Endodermal cell (in vitro differentiated cells): ENCODE data around the gene MYO5A. TPM values are rescaled to one million over a fixed set of nuclear protein-coding genes. Genes with fewer than 3 reads are reported as not detected.

Source experiments
- DNase-seq: peaks from one replicate; pipeline ENCODE4 v3.0.0-alpha.2; 2017
- H3K27ac ChIP-seq: 2 replicates; pipeline ENCODE4 v1.5.1; 2013; ENCODE audit warnings: mild to moderate bottlenecking, low read depth, low read length, moderate library complexity
- H3K27me3 ChIP-seq: 2 replicates; pipeline ENCODE4 v1.6.1; 2013; ENCODE audit warnings: mild to moderate bottlenecking, low read length, moderate library complexity; ENCODE audit not compliant: insufficient read depth, control insufficient read depth, poor library complexity, severe bottlenecking
- H3K36me3 ChIP-seq: 2 replicates; pipeline ENCODE4 v1.7.0; 2013; ENCODE audit warnings: mild to moderate bottlenecking, low read length, moderate library complexity; ENCODE audit not compliant: control insufficient read depth, insufficient read depth
- H3K4me1 ChIP-seq: one replicate; pipeline ENCODE4 v1.7.0; 2013; ENCODE audit warnings: low read length; ENCODE audit not compliant: control insufficient read depth, insufficient read depth
- H3K4me3 ChIP-seq: 2 replicates; pipeline ENCODE4 v1.5.1; 2013; ENCODE audit warnings: mild to moderate bottlenecking, low read length, moderate library complexity
- H3K9ac ChIP-seq: 2 replicates; pipeline ENCODE4 v1.6.1; 2013; ENCODE audit warnings: mild to moderate bottlenecking, low read length, moderate library complexity; ENCODE audit not compliant: poor library complexity, severe bottlenecking; ENCODE audit errors: extremely low read depth
- H3K9me3 ChIP-seq: 2 replicates; pipeline ENCODE4 v1.6.1; 2013; ENCODE audit warnings: mild to moderate bottlenecking, low read length, moderate library complexity; ENCODE audit not compliant: control insufficient read depth
- H3K27ac Mint-ChIP-seq: 2 replicates; pipeline ENCODE4 v1.8.0; 2020; ENCODE audit warnings: mixed read lengths
- H3K27me3 Mint-ChIP-seq: 2 replicates; pipeline ENCODE4 v1.8.0; 2021; ENCODE audit warnings: mild to moderate bottlenecking, mixed read lengths; ENCODE audit not compliant: insufficient read depth
- H3K36me3 Mint-ChIP-seq: 2 replicates; pipeline ENCODE4 v1.8.0; 2020; ENCODE audit warnings: low read depth, mixed read lengths
- H3K4me1 Mint-ChIP-seq: 2 replicates; pipeline ENCODE4 v1.8.0; 2020; ENCODE audit warnings: mixed read lengths
- H3K4me3 Mint-ChIP-seq: 2 replicates; pipeline ENCODE4 v1.8.0; 2020; ENCODE audit warnings: mild to moderate bottlenecking, moderate library complexity, mixed read lengths
- H3K9me3 Mint-ChIP-seq: 2 replicates; pipeline ENCODE4 v1.8.0; 2020; ENCODE audit warnings: mild to moderate bottlenecking, mixed read lengths
- CTCF ChIP-seq: fragments of 200-600 bp; sonication (generic); conservative IDR thresholded peaks from 2 replicates; pipeline ENCODE4 v1.5.0; 2021; ENCODE audit warnings: antibody characterized with exemption, mild to moderate bottlenecking
- WGBS, 2 experiments: methylation state at CpG; one replicate each; pipeline versions ENCODE4 v1.1.5 to v1.1.7; 2013; ENCODE audit warnings: missing lambda C conversion rate in 2 of 2, mixed read lengths in 1 of 2; ENCODE audit not compliant: insufficient coverage in 1 of 2, insufficient read length in 1 of 2; 5-methylcytosine and 5-hydroxymethylcytosine counted together
- total RNA-seq, 2 donors: library from RNA; stranded (reverse); fragmentation: NEBNext Ultra II Directional in 1 of 2; extraction: Animal tissue kit (Norgen Biotek cat#: 25700) in 1 of 2; gene quantifications; 2 replicates in 1 of 2; 3 replicates in 1 of 2; pipeline ENCODE4 v1.2.1, GENCODE V29; 2021

The MYO5A gene
- total RNA-seq, 2 donors from 2014 or later, result 10.0 to 13.1 TPM

- Histone ChIP-seq H3K4me3 (no peak overlapping the region), H3K9me3 (no peaks in the 10 kb centered on the region), H3K4me1 (peaks cover 40% of the 10 kb centered on the region), H3K27me3 (no peaks in the 10 kb centered on the region), H3K9ac (peak overlapping the region; percentile 48), H3K27ac (no peak overlapping the region), H3K36me3 (no peaks in the 10 kb centered on the region)
- no peak overlapping the region for H3K4me3 Mint-ChIP-seq
- peaks cover 64% of the 10 kb centered on the region for H3K4me1 Mint-ChIP-seq
- no peaks in the 10 kb centered on the region for H3K27me3 Mint-ChIP-seq
- H3K27ac Mint-ChIP-seq, result peak overlapping the region; percentile 79
- TF ChIP-seq CTCF, result no peak
- H3K9me3 Mint-ChIP-seq, result no peaks in the 10 kb centered on the region
- 92 to 97% methylated on average over 5 to 10 of the region's 10 CpGs for WGBS, 2 experiments
- peaks cover 39% of the 10 kb centered on the region for H3K36me3 Mint-ChIP-seq
- DNase-seq, result no peak
Measured at GRCh38 chr15:52261026-52261425, 267.7 kb downstream of the MYO5A start.

- TF ChIP-seq CTCF, result no peak
- H3K27me3 Mint-ChIP-seq, result no peaks in the 10 kb centered on the region
- H3K4me1 ChIP-seq, result peaks cover 40% of the 10 kb centered on the region
- no peak overlapping the region for H3K27ac Mint-ChIP-seq
- DNase-seq, result no peak
- no peak overlapping the region for H3K4me3 Mint-ChIP-seq
- peaks cover 37% of the 10 kb centered on the region for H3K36me3 Mint-ChIP-seq
- H3K27me3 ChIP-seq, result no peaks in the 10 kb centered on the region
- no peak overlapping the region for H3K9ac ChIP-seq
- H3K27ac ChIP-seq, result no peak overlapping the region
- no peaks in the 10 kb centered on the region for H3K9me3 ChIP-seq
- H3K4me1 Mint-ChIP-seq, result peaks cover 56% of the 10 kb centered on the region
- no peaks in the 10 kb centered on the region for H3K9me3 Mint-ChIP-seq
- WGBS, 2 experiments, result 92 to 100% methylated on average over 1 to 4 of the region's 4 CpGs
- H3K4me3 ChIP-seq, result no peak overlapping the region
- H3K36me3 ChIP-seq, result no peaks in the 10 kb centered on the region
Measured at GRCh38 chr15:52259503-52259902, 269.2 kb downstream of the MYO5A start.

- H3K4me1 Mint-ChIP-seq, result peaks cover 47% of the 10 kb centered on the region
- no peak overlapping the region for H3K4me3 Mint-ChIP-seq
- no peak for TF ChIP-seq CTCF
- H3K36me3 Mint-ChIP-seq, result peaks cover 29% of the 10 kb centered on the region
- H3K36me3 ChIP-seq, result no peaks in the 10 kb centered on the region
- H3K9ac ChIP-seq, result peak overlapping the region; percentile 6
- H3K27me3 Mint-ChIP-seq, result no peaks in the 10 kb centered on the region
- no peaks in the 10 kb centered on the region for H3K9me3 Mint-ChIP-seq
- H3K4me1 ChIP-seq, result peaks cover 40% of the 10 kb centered on the region
- H3K27me3 ChIP-seq, result no peaks in the 10 kb centered on the region
- H3K27ac ChIP-seq, result no peak overlapping the region
- 93 to 94% methylated on average over 2 to 5 of the region's 5 CpGs for WGBS, 2 experiments
- no peak overlapping the region for H3K4me3 ChIP-seq
- peak overlapping the region; percentile 80 for H3K27ac Mint-ChIP-seq
- no peak for DNase-seq
- H3K9me3 ChIP-seq, result no peaks in the 10 kb centered on the region
Measured at GRCh38 chr15:52258461-52258860, 270.2 kb downstream of the MYO5A start.
